ENCODE data around the gene TMPRSS6.

Gene TMPRSS6

GRCh38 chr22:37088750-37089408 lies 20.6 kb downstream of the TMPRSS6 start:
- Histone ChIP-seq H3K9me3 (ENCODE audit: severe bottlenecking) (no peaks in the 10 kb centered on the region), H3K27me3 (ENCODE audit: insufficient read depth, low read depth, severe bottlenecking) (no peaks in the 10 kb centered on the region), H3K27ac (no peak overlapping the region), H3K36me3 (no peaks in the 10 kb centered on the region), H3K4me3 (ENCODE audit: low read depth, low read length) (no peak overlapping the region)
- no peak for DNase-seq
- TF ChIP-seq, protein P1, sequence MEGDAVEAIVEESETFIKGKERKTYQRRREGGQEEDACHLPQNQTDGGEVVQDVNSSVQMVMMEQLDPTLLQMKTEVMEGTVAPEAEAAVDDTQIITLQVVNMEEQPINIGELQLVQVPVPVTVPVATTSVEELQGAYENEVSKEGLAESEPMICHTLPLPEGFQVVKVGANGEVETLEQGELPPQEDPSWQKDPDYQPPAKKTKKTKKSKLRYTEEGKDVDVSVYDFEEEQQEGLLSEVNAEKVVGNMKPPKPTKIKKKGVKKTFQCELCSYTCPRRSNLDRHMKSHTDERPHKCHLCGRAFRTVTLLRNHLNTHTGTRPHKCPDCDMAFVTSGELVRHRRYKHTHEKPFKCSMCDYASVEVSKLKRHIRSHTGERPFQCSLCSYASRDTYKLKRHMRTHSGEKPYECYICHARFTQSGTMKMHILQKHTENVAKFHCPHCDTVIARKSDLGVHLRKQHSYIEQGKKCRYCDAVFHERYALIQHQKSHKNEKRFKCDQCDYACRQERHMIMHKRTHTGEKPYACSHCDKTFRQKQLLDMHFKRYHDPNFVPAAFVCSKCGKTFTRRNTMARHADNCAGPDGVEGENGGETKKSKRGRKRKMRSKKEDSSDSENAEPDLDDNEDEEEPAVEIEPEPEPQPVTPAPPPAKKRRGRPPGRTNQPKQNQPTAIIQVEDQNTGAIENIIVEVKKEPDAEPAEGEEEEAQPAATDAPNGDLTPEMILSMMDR (IDR thresholded peaks at IDR 0.05; ENCODE audit: low read depth, low read length): no peak

GRCh38 chr22:37088108-37088605 lies 21.4 kb downstream of the TMPRSS6 start:
- Histone ChIP-seq H3K36me3 (no peaks in the 10 kb centered on the region), H3K9me3 (ENCODE audit: severe bottlenecking) (no peaks in the 10 kb centered on the region), H3K4me3 (ENCODE audit: low read depth, low read length) (no peak overlapping the region), H3K27me3 (ENCODE audit: insufficient read depth, low read depth, severe bottlenecking) (no peaks in the 10 kb centered on the region), H3K27ac (no peak overlapping the region)
- DNase-seq: peak; percentile 30
- TF ChIP-seq, protein P1 (IDR thresholded peaks at IDR 0.05; ENCODE audit: low read depth, low read length): no peak

GRCh38 chr22:37086184-37086583 lies 23.3 kb downstream of the TMPRSS6 start:
- Histone ChIP-seq H3K27me3 (ENCODE audit: insufficient read depth, low read depth, severe bottlenecking) (no peaks in the 10 kb centered on the region), H3K4me3 (ENCODE audit: low read depth, low read length) (no peak overlapping the region), H3K27ac (no peak overlapping the region), H3K36me3 (no peaks in the 10 kb centered on the region), H3K9me3 (ENCODE audit: severe bottlenecking) (no peaks in the 10 kb centered on the region)
- TF ChIP-seq, protein P1 (IDR thresholded peaks at IDR 0.05; ENCODE audit: low read depth, low read length): no peak
- DNase-seq: no peak

- Histone ChIP-seq H3K4me3 (ENCODE audit: low read depth, low read length) (no peak overlapping the region), H3K27ac (no peak overlapping the region), H3K27me3 (ENCODE audit: insufficient read depth, low read depth, severe bottlenecking) (no peaks in the 10 kb centered on the region), H3K36me3 (no peaks in the 10 kb centered on the region), H3K9me3 (ENCODE audit: severe bottlenecking) (no peaks in the 10 kb centered on the region)
- DNase-seq: no peak
- TF ChIP-seq, protein P1 (IDR thresholded peaks at IDR 0.05; ENCODE audit: low read depth, low read length): no peak
Measured at GRCh38 chr22:37084385-37084784, 25.1 kb downstream of the TMPRSS6 start.

GRCh38 chr22:37083914-37084313 lies 25.6 kb downstream of the TMPRSS6 start:
- TF ChIP-seq, protein P1 (IDR thresholded peaks at IDR 0.05; ENCODE audit: low read depth, low read length): no peak
- Histone ChIP-seq H3K27ac (no peak overlapping the region), H3K27me3 (ENCODE audit: insufficient read depth, low read depth, severe bottlenecking) (no peaks in the 10 kb centered on the region), H3K4me3 (ENCODE audit: low read depth, low read length) (no peak overlapping the region), H3K9me3 (ENCODE audit: severe bottlenecking) (no peaks in the 10 kb centered on the region), H3K36me3 (no peaks in the 10 kb centered on the region)
- DNase-seq: no peak

All from WERI-Rb-1 (cell line).